LNCAP (cell line): ENCODE measurements around the gene CREBBP.

Experiments
- CTCF ChIP-seq: fragments of 450-650 bp; IDR thresholded peaks from 2 replicates; pipeline ENCODE4 v1.5.1; 2017; ENCODE audit warnings: mild to moderate bottlenecking

CREBBP gene

GRCh38 chr16:3884398-3884797, 3.9 kb upstream of the CREBBP start:
- TF ChIP-seq CTCF = no peak

- TF ChIP-seq CTCF = no peak
These were observed 2.0 kb upstream of the CREBBP start for GRCh38 chr16:3882531-3882930.

- no peak for TF ChIP-seq CTCF
These were observed 1.0 kb upstream of the CREBBP start for GRCh38 chr16:3881499-3881990.

- TF ChIP-seq CTCF = peak; percentile 56
These were observed 487 bp downstream of the CREBBP start for GRCh38 chr16:3879887-3880564.

- no peak for TF ChIP-seq CTCF
These were observed 1.1 kb downstream of the CREBBP start for GRCh38 chr16:3879258-3879886.

- TF ChIP-seq CTCF = no peak
These were observed 1.9 kb downstream of the CREBBP start for GRCh38 chr16:3878610-3879009.

- no peak for TF ChIP-seq CTCF
These were observed 3.8 kb downstream of the CREBBP start for GRCh38 chr16:3876695-3877094.
